NCI-H187 treated with DMSO at 0.1 percent for 48 hours (cell line): ENCODE data around the gene EIF4E1B.

Experiments used
- DNase-seq: peaks from one replicate; lab custom pipeline; 2025; lab: John Stamatoyannopoulos, UW

The EIF4E1B gene

DNA sequence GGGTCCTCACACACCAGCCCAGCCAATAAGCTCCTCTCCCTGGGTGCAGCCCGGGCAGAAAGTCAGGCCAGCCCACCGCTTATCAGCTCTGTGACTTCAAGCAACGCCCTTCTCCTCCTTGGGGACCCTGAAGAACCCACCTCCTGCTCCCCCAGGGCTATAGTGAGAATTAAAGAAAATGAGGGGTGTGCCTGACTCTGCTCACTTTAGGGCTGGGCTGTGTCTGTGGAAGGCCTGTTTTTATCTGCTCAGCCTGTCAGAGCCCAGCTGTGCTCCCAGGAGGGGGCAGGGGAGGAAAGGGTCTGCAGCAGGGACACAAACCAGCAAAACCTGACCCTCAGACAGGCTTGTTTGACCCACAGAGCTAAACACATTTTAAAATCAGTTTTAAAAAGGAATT lies 24.4 kb upstream of the EIF4E1B start:
- no peak for DNase-seq

DNA sequence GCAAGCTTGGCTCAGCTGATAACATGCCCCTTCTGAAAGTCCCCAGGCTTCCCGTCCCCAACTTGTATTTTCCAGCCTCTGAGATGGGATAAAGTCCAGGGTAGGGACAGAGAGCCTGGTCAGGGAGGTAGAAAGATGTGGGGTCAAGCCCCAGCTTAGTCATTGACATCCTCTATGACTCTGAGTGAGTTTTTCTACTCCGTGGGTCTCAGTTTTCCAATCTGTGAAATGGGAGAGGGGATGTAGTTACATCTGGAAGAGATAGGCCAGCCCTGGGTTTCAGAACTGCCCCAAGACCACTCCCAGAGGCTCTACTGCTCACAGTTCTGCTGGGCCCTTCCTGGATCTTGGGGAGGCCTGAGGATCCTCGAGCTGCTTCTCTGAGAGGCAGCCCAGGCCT lies 23.6 kb upstream of the EIF4E1B start:
- no peak for DNase-seq

DNA sequence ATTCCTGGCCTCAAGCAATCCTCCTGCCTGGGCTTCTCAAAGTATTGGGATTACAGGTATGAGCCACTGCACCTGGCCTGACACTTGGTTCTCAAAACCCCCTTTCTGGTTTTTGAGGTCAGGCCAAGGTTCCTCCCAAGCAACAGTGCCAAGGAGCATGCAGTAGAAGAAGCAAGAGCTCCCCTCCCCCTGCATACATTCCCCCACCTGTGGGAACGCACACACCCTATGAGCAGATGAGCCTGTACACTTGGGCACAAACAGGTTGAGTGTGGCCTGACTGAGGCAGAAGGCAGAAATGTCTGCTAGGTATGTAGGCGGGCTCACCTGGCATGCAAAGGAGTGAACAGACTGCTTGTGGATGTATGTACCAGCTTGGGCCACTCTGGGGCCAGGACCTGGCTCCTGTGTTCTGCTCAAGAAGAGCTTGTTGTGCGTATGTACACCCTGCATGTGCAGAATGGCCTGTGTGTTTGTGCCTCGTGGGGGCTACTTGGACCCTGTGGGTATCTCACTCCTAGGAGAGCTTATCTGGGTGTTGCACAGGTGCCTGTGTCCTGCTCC lies 22.3 kb upstream of the EIF4E1B start:
- no peak for DNase-seq

- no peak for DNase-seq
Measured at GRCh38 chr5:176608937-176609723, 21.3 kb upstream of the EIF4E1B start.

DNA sequence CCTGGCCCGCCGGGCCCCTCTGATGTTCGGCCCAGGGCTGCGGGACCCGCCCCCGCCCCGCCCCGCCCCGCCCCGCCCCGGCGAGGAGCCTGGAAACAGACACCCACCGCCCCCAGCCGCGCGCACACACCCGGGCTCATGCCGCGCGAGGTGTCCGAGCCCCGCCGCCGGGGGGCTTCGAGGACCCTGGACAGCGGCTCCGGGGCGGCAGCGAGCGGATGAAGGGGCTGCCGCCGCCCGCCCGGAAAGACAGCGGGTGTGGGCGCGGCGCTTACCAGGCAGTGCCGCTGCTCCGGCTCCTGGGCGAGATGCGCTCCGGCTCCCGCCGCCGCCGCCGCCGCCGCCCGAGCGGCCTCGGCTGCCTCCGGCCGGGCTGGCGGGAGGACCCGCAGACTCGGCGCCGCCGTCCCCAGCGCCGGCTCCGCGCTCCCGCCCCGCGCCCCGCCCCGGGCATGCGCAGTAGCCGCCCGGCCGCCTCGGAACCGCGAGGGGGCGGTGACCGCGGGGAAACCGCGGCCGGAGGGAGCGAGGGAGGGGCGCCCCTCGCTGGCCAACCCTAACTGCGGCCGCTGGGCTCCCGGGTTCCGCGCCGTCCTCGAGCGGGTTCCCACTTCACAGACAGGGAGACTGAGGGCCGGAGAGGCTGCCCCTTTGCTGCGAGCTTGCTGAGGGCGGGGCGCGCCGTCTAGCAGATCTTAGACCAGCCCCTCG lies 20.6 kb upstream of the EIF4E1B start, which contains the start of gene GPRIN1:
TSS of gene GPRIN1 (minus strand) at position 433 of the 711 bp plus-strand sequence. CDS start 10,322 bp downstream, outside the sequence.
- DNase-seq: no peak

GRCh38 chr5:176610435-176610773 lies 20.1 kb upstream of the EIF4E1B start:
- DNase-seq: no peak

GRCh38 chr5:176611435-176611834 lies 19.0 kb upstream of the EIF4E1B start:
- no peak for DNase-seq

DNA sequence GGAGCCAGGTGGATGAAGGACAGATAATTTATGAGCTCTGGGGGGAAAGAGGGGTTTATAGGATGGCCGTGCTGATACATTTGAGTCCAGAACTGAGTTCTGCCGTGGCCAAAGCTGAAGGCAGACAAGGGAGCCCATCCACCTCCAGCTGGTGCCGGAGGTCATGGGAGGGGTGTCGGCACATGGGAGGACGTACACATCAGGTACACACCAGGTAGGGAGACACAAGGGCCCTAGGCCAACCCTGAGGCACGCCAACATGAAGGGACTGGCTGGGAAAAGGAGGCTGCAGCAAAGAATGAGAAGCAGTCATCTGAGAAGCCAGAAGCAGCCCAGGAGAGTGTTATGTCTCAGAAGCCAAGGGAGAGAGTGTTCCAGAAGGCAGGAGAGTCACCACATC lies 18.5 kb upstream of the EIF4E1B start:
- DNase-seq: no peak

- no peak for DNase-seq
Measured at GRCh38 chr5:176612855-176613254, 17.6 kb upstream of the EIF4E1B start.

DNA sequence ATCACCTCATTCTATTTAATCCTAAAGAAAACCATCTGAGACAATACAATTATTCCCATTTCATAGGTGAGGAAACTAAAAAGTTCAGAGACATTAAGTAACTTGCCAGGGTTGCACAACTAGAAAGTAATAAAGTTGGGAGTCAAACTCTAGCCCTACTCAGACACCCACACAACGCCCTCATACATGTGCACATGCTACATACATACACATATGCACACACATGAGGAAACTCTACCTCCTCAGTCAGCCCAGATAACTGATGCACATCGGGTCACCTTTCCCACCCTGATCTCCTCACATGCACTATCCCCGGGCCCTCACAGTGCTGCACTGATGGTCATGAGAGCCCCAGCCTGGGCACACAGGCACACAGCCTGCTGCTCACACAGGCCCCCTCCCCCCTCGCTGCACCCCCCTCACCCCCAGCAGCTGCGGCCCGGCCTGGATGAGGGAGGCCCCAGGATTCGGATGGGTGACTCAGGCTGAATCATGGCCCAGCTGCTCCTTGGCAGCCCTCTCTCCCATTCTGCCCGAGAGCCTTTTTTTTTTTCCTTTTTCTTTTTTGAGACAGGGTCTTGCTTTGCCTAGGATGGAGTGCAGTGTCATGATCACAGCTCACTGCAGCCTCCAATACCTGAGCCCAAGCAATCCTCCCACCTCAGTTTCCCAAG lies 15.5 kb upstream of the EIF4E1B start:
- no peak for DNase-seq

GRCh38 chr5:176616511-176616910 lies 14.0 kb upstream of the EIF4E1B start:
- no peak for DNase-seq

- no peak for DNase-seq
Measured at GRCh38 chr5:176618783-176619182, 11.7 kb upstream of the EIF4E1B start.

DNA sequence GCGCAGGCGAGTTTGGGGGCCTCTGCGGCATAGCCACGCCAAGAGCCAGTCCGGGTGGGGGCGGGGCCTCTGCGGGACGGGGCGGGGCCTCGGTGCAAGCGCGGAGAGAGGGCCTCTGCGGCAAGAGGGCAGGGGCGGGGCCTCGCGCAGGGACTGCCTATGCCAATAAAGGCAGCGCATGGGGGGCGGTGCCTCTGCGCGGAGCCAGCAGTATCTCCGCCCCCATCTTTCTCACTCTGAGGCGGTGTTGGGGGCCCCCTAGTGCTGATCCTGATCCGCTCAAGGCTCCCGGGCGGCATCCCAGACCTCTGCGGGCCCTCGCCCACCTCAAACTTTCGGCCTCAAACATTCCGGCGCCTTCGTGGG lies 11.3 kb upstream of the EIF4E1B start:
- DNase-seq: peak; percentile 26

DNA sequence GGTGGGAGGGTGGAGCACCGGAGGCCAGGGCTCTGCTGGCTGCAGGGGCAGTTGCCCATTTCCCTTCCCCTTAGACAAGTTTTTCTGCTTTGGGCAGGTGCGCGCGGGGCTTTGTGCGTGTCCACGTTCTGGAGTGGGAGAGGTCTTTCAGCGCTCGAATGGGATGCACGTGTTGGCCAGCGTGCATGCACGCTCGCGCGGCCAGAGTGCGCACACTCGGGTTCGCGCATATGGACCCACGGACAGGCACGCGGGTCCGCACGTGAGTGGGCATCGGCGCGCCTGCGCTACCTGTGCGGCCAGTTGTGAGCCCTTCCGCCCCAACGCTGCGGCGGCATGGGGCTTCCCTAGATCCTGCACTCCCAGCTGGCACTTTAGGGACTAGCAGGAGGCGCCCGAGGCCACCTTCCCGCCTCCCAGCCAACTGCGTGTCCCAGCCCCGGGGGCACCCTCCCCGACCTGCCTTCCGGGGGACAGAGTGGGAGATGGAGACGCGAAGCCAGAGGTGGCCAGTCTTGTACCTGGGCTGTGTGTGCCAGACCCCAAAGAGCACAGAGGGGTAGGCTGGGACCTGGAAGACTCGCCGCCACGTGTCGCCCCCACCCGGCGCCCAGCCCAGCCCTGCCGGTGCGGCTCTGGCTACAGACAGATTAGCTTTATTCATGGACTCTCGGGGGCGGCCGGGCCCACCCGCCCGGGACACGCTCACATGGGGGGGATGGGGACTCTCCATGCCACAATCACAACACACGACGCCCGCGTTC lies 10.7 kb upstream of the EIF4E1B start:
- DNase-seq: no peak

DNA sequence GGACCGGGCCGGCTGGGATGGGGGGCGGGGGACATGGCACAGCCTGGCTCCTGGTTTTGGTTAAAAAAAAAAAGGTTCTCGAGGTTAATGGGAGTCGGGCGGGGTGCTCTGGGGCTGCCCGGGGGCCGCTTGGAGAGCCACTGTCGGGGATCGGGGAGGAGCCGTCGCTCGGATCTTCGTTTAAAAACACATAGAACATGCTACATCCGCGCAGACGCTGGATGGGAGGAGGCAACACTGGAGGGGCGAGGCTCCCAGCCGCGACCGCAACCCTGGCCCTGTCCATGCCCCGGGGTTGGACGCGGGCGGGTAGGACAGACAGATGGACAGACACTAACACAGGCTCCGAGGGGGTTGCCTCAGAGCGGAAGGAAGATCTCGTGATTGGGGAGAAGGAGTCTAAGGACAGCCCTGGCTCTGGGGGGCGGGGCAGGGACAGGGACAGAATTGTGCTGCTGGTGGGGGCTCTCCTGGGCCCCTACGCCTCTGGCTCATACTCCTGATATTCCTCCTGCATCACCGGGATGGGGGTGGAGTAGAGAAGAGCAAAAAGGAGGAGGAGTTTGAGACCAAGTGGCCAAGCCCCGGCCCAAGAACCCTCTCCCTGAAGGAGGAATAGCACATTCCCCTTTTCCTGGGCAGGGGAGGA lies 10.0 kb upstream of the EIF4E1B start:
- no peak for DNase-seq

GRCh38 chr5:176621661-176622079 lies 8.8 kb upstream of the EIF4E1B start:
- no peak for DNase-seq

DNA sequence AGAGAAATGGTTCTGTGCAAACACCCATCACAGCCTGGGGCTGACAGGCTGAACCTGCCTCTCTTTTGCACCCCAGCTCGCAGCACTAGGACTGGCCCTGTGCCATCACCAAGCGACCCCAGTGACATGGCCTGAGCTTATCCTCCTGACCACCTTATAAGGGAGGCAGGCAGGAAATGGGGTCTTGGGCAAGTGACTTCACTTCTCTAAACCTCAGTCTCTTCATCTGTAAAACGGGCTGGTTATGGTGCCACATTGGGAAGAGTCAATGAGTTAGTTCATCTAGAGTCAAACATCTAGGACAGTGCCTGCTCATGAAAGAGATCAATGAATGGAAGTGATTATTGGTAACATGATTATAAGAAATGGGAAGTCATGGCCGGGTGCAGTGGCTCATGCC lies 6.3 kb upstream of the EIF4E1B start:
- no peak for DNase-seq

GRCh38 chr5:176624938-176625337 lies 5.5 kb upstream of the EIF4E1B start:
- DNase-seq: no peak

DNA sequence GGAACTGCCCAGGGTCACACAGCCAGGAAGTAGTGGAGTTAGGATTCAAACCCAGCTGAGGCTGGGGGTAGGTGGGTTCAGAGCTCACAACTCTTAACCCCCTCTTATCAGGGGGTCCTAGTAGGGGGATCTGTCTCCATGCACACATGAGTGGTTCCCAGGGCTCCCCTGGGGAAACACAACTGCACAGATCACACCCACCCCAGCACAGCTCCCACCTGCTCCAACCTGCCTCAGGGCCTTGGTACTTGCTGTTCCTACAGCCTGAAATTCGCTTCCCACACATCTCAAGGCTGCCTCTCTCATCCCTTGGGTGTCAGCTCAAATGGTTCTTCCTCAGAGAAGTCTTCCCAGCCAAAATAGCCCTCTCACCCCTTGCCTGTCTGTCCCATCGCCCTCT lies 5.0 kb upstream of the EIF4E1B start:
- DNase-seq: no peak

DNA sequence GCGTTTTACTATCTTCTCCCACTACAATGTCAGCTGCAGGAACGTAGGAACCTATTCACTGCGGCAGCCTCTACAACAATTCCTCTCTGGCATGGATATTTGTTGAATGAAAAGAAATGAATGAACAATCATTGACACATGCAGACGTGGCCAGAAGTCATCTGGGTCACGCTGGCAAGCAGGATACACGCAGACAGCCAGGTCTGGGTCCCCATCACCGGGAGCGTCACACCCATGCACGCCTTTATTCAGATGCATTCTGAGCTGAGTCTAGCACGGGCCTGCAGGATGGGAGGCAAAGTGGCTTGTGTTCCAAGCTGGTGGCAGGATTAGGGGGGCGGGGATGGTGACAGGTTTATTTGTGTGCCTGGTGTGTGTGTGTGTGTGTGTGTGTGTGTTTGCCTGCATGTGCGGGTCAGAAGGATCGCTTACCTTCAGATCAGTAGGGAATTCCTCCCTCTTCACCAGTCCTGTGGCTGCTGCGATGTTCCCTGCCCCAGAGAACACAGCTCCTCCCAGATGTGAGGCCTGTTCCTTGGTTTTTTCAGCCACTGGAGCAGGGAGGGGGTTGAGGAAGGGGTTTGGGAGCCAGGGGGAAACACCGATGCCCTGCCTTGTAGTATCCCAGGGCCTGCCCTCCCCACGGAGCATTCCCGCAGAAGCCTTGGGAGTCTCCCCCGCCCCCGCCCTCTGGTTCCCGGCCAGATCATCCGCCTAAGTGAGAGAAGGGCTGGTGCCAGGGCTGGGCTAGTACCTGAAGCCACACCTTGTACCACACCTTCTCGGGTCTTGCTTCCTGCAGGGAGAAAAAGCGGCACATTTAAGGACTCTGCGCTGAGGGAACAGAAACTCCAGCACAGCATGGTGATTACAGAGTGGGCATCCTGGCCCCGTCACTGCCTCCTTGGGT lies 4.3 kb upstream of the EIF4E1B start:
- no peak for DNase-seq

DNA sequence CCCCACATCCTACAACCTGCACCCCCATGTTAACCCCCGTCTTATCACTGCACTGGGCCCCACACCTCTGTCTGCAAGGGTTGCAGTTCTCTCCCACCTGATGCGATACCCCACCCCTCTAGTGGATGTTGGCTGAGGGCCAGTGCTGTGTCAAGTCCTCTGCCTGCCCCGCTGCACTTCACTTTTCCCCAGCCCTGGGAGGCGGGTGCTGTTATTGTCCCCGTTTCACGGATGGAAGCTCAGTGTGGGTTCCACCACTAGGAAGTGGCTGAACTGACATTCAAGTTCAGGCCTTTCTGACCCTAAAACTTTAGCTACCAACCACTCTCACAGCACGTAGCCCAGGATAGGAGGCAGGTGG lies 3.6 kb upstream of the EIF4E1B start:
- DNase-seq: no peak
